ENCODE measurements around the gene PCDHGB5.
"Not testable (repeated sequence)": the region's sequence is repeated elsewhere in the genome, so short reads cannot be mapped to it uniquely, and the experiment has no call there.

PCDHGB5 gene

GRCh38 chr5:141397756-141398551 is at the start of gene PCDHGB5:
Gene PCDHGB5 (plus strand): TSS chr5:141397947. CDS start chr5:141398128, 181 bp downstream.
- not testable (repeated sequence) for DNase-seq

- peak; percentile 48 for DNase-seq
These were observed 47.7 kb upstream of the PCDHGB5 start, which contains the start of gene PCDHGB1 for GRCh38 chr5:141349917-141350619. Gene PCDHGB1 (plus strand): TSS chr5:141350099. CDS start chr5:141350261, 162 bp downstream.

GRCh38 chr5:141351591-141351990 is 46.2 kb upstream of the PCDHGB5 start:
- DNase-seq: no peak

GRCh38 chr5:141354900-141355469 is 42.8 kb upstream of the PCDHGB5 start, which contains the start of gene PCDHGA4:
Gene PCDHGA4 (plus strand): TSS chr5:141355021. CDS start chr5:141355108, 87 bp downstream.
- no peak for DNase-seq

- DNase-seq: no peak
These were observed 42.1 kb upstream of the PCDHGB5 start for GRCh38 chr5:141355641-141356040.

- DNase-seq: no peak
These were observed 41.6 kb upstream of the PCDHGB5 start for GRCh38 chr5:141356133-141356532.

GRCh38 chr5:141356950-141357349 is 40.8 kb upstream of the PCDHGB5 start:
- DNase-seq: no peak

- peak; percentile 18 for DNase-seq
These were observed 37.8 kb upstream of the PCDHGB5 start, which contains the start of gene PCDHGB2 for GRCh38 chr5:141359790-141360426. Gene PCDHGB2 (plus strand): TSS chr5:141359994. CDS start chr5:141360136, 142 bp downstream.

- DNase-seq: no peak
These were observed 37.1 kb upstream of the PCDHGB5 start for GRCh38 chr5:141360685-141361084.

GRCh38 chr5:141362719-141363118 is 35.0 kb upstream of the PCDHGB5 start:
- DNase-seq: no peak

- DNase-seq: no peak
These were observed 33.6 kb upstream of the PCDHGB5 start, which contains the start of gene PCDHGA5 for GRCh38 chr5:141363952-141364660. Gene PCDHGA5 (plus strand): TSS chr5:141364162. CDS start chr5:141364331, 169 bp downstream.

GRCh38 chr5:141366016-141366896 is 31.5 kb upstream of the PCDHGB5 start:
- DNase-seq: no peak

GRCh38 chr5:141369994-141370848 is 27.5 kb upstream of the PCDHGB5 start, which contains the start of gene PCDHGB3:
Gene PCDHGB3 (plus strand): TSS chr5:141370242. CDS start chr5:141370395, 153 bp downstream.
- no peak for DNase-seq

- DNase-seq: no peak
These were observed 25.9 kb upstream of the PCDHGB5 start for GRCh38 chr5:141371572-141372475.

GRCh38 chr5:141373673-141374317 is 24.0 kb upstream of the PCDHGB5 start, which contains the start of gene PCDHGA6:
Gene PCDHGA6 (plus strand): TSS chr5:141373891. CDS start chr5:141374084, 193 bp downstream.
- DNase-seq: no peak

- DNase-seq: no peak
These were observed 23.1 kb upstream of the PCDHGB5 start for GRCh38 chr5:141374627-141375026.

- DNase-seq: not testable (repeated sequence)
These were observed 22.1 kb upstream of the PCDHGB5 start for GRCh38 chr5:141375444-141376155.

All from NCI-H2029 (cell line).